ENCODE measurements around the gene RANBP10.

RANBP10 gene

GRCh38 chr16:67673712-67674580, 132.4 kb downstream of the RANBP10 start:
- TF ChIP-seq CTCF (IDR thresholded peaks at IDR 0.05; ENCODE audit: insufficient read depth, missing control alignments) = no peak
- no peak for FAIRE-seq

More at GRCh38 chr16:67673712-67674580, 132.4 kb downstream of the RANBP10 start:
- DNase-seq (ENCODE audit: insufficient read length, low spot score) = no peak
